ENCODE data around the gene NGRN. TPM values are rescaled to one million over a fixed set of nuclear protein-coding genes. Genes with fewer than 3 reads are reported as not detected.

The NGRN gene
- total RNA-seq, 1 donor from 2014 or later = 114 TPM

DNA sequence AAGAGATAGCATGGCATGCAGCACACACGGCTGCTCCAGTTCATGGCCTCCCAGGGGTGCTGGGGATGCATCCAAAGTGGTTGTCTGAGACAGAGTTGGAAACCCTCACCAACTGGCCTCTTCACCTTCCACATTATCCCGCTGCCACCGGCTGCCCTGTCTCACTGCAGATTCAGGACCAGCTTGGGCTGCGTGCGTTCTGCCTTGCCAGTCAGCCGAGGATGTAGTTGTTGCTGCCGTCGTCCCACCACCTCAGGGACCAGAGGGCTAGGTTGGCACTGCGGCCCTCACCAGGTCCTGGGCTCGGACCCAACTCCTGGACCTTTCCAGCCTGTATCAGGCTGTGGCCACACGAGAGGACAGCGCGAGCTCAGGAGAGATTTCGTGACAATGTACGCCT, 36.5 kb upstream of the NGRN start:
- H3K36me3 ChIP-seq (ENCODE audit: control insufficient read depth, insufficient read depth, low read length) = peaks cover 35% of the 10 kb centered on the region
- FAIRE-seq (no peak), DNase-seq (ENCODE audit: low read depth) (no peak)
- TF ChIP-seq CTCF (IDR thresholded peaks at IDR 0.05; ENCODE audit: insufficient read depth, low read length, severe bottlenecking) = no peak
- H3K27me3 ChIP-seq (ENCODE audit: control insufficient read depth, insufficient read depth, low read length) = no peaks in the 10 kb centered on the region
- no peak overlapping the region for H3K4me3 ChIP-seq (ENCODE audit: low read depth, low read length)

DNA sequence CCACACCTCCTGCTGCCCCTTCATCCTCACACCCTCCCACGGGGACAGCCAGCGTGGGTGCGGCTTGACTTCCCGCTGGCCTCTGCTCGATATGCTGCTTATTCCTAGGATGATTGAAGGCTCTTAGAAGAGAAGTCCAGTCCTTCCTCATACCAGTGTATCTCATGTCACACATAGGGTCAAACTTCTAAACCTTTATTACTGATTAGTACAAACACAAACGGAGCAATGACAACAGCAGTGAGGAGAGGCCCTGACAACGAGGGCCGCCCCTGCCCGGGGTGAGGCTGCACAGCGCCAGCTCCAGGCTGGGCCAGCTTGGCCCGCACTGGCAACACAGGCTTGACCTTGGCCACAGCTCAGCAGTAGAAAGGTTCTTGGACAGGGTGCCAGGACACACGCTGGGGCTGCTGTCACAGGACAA, 35.4 kb upstream of the NGRN start:
- peaks cover 24% of the 10 kb centered on the region for H3K36me3 ChIP-seq (ENCODE audit: control insufficient read depth, insufficient read depth, low read length)
- DNase-seq (ENCODE audit: low read depth) (no peak), FAIRE-seq (no peak)
- no peaks in the 10 kb centered on the region for H3K27me3 ChIP-seq (ENCODE audit: control insufficient read depth, insufficient read depth, low read length)
- TF ChIP-seq CTCF (IDR thresholded peaks at IDR 0.05; ENCODE audit: insufficient read depth, low read length, severe bottlenecking) = no peak
- H3K4me3 ChIP-seq (ENCODE audit: low read depth, low read length) = no peak overlapping the region

DNA sequence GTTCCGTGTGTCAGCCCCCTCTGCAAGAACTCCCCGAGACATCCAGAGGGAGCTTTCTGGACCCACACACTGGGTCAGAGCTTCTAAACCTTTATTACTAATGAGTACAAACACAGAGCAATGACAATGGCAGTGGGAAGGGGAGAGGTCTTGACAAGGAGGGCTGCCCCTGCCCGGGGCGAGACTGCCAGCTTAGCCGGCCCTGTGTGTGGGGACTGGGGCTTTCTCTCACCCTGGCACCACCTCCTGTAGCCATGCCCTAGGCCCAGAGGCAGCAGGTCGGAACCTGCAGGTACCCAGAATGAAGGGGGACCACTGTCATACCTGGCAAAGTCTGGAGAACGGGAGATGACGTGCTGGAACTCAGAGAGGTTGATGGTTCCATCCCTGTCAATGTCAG, 34.9 kb upstream of the NGRN start:
- DNase-seq (ENCODE audit: low read depth) (no peak), FAIRE-seq (no peak)
- TF ChIP-seq CTCF (IDR thresholded peaks at IDR 0.05; ENCODE audit: insufficient read depth, low read length, severe bottlenecking) = no peak
- H3K36me3 ChIP-seq (ENCODE audit: control insufficient read depth, insufficient read depth, low read length) = peaks cover 22% of the 10 kb centered on the region
- no peaks in the 10 kb centered on the region for H3K27me3 ChIP-seq (ENCODE audit: control insufficient read depth, insufficient read depth, low read length)
- no peak overlapping the region for H3K4me3 ChIP-seq (ENCODE audit: low read depth, low read length)

DNA sequence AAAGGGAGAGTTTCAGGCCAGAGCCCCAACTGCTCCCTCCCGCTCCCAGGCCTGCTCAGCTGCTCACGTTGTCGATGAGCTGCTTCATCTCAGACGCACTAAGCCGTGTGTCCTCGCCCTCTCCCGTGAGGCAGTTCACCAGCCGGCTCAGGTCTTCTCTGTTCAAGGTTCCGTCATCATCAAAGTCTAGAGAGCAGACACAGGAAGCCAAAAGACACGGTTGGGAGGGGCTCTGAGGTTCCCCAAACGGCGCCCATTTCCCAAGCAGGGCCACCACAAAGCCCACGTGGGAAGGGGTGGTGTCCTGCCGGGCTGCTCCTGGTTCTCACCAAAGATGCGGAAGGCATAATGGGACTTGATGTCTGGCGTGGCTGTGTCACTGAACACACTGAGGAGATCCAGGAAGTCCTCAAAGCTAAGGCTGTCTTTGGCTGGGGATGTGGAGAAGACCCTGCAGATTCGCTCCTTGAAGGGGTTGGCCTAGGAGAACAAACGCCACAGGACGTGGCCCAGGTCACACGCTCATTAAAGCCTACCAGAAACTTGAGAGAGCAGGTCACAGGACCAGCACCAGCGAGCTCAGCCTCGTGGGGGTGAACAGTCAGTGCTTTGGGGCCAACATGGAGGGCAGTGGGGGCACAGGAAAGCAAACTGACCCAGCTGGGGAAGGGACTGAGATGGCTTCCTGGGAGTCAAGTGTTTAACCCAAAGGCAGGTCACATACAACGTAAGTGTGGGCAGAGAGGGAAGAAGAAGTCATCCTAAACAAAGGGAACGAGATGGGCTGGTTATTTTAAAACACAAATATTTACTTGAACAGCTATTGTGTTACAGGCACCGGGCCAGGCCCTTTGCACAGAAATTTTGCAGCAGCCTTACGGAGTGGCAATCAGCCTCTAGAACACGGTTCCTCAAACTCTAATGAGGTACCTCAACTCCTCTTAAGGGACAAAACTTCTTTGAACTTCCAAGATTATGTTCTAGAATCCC, 34.1 kb upstream of the NGRN start:
- no peak for TF ChIP-seq CTCF (IDR thresholded peaks at IDR 0.05; ENCODE audit: insufficient read depth, low read length, severe bottlenecking)
- peaks cover 22% of the 10 kb centered on the region for H3K36me3 ChIP-seq (ENCODE audit: control insufficient read depth, insufficient read depth, low read length)
- H3K27me3 ChIP-seq (ENCODE audit: control insufficient read depth, insufficient read depth, low read length) = no peaks in the 10 kb centered on the region
- FAIRE-seq (no peak), DNase-seq (ENCODE audit: low read depth) (peak; percentile 26)
- no peak overlapping the region for H3K4me3 ChIP-seq (ENCODE audit: low read depth, low read length)

GRCh38 chr15:90232196-90232595, 33.3 kb upstream of the NGRN start:
- FAIRE-seq (no peak), DNase-seq (ENCODE audit: low read depth) (peak; percentile 55)
- TF ChIP-seq CTCF (IDR thresholded peaks at IDR 0.05; ENCODE audit: insufficient read depth, low read length, severe bottlenecking) = no peak
- peaks cover 17% of the 10 kb centered on the region for H3K36me3 ChIP-seq (ENCODE audit: control insufficient read depth, insufficient read depth, low read length)
- no peaks in the 10 kb centered on the region for H3K27me3 ChIP-seq (ENCODE audit: control insufficient read depth, insufficient read depth, low read length)
- H3K4me3 ChIP-seq (ENCODE audit: low read depth, low read length) = no peak overlapping the region

Measured in bronchial epithelial cell (primary cell).